H1 (cell line): ENCODE measurements around the gene DHX57. TPM values are rescaled to one million over a fixed set of nuclear protein-coding genes. Genes with fewer than 3 reads are reported as not detected.
"Not testable (repeated sequence)": the region's sequence is repeated elsewhere in the genome, so short reads cannot be mapped to it uniquely, and the experiment has no call there.

ENCODE experiments used
- CTCF ChIA-PET: fragments of 300-600 bp; sonication (Branson Sonifier 250); formaldehyde crosslinking; loops from one replicate; lab custom pipeline; 2021; ENCODE audit not compliant: partially characterized antibody; lab: Charles Lee
- POLR2A ChIA-PET: fragments of 300-600 bp; sonication (Branson Sonifier 250); formaldehyde crosslinking; loops from one replicate; lab custom pipeline; 2021; ENCODE audit warnings: inconsistent platforms; ENCODE audit not compliant: partially characterized antibody; lab: Charles Lee
- DNase-seq, 2 experiments: peaks; one replicate each; pipeline versions ENCODE4 v3.0.0 to v3.0.0-alpha.2; 2010 to 2022; ENCODE audit warnings: low spot score in 2 of 2, low read depth in 1 of 2, mixed read lengths in 1 of 2
- FAIRE-seq: peaks from 2 replicates; lab custom pipeline; 2011; peaks lifted over from hg19 to GRCh38; lab: Jason Lieb, UNC
- H2AFZ ChIP-seq: 2 replicates; pipeline ENCODE4 v1.8.1; 2012; ENCODE audit warnings: low read length, inconsistent platforms
- H2AK5ac ChIP-seq: 2 replicates; pipeline ENCODE4 v1.6.1; 2013; ENCODE audit warnings: low read depth, low read length
- H2BK120ac ChIP-seq: replicated peaks from 2 replicates; pipeline ENCODE3; 2013; ENCODE audit warnings: low read depth, low read length, inconsistent platforms
- H2BK12ac ChIP-seq: 2 replicates; pipeline ENCODE4 v1.6.1; 2013; ENCODE audit warnings: low read depth, low read length
- H2BK15ac ChIP-seq: 2 replicates; pipeline ENCODE4 v1.6.1; 2013; ENCODE audit warnings: low read length
- H2BK20ac ChIP-seq: 2 replicates; pipeline ENCODE4 v1.6.1; 2013; ENCODE audit warnings: low read length
- H2BK5ac ChIP-seq: 2 replicates; pipeline ENCODE4 v1.6.1; 2013; ENCODE audit warnings: low read depth, low read length
- H3K14ac ChIP-seq: 2 replicates; pipeline ENCODE4 v1.6.1; 2013; ENCODE audit warnings: inconsistent platforms; ENCODE audit not compliant: insufficient read length
- H3K18ac ChIP-seq: 2 replicates; pipeline ENCODE4 v1.6.1; 2013; ENCODE audit warnings: low read length; ENCODE audit errors: extremely low read depth
- H3K23ac ChIP-seq: 2 replicates; pipeline ENCODE4 v1.6.1; 2013; ENCODE audit warnings: inconsistent platforms; ENCODE audit not compliant: insufficient read length
- H3K23me2 ChIP-seq: 2 replicates; pipeline ENCODE4 v1.6.1; 2013; ENCODE audit warnings: low read depth, low read length
- H3K27ac ChIP-seq: 2 replicates; pipeline ENCODE4 v1.6.1; 2011; ENCODE audit warnings: low read depth, low read length, inconsistent platforms
- H3K27me3 ChIP-seq, 4 experiments: replicated peaks in 1 of 4; 1 replicate in 1 of 4; 2 replicates in 3 of 4; pipeline versions ENCODE4 v1.6.1 to v1.8.1; 2011 to 2013; ENCODE audit warnings: low read length in 3 of 4, mild to moderate bottlenecking in 3 of 4, inconsistent platforms in 2 of 4, mixed read lengths in 2 of 4, moderate library complexity in 1 of 4; ENCODE audit not compliant: control insufficient read depth in 3 of 4, insufficient read depth in 3 of 4; ENCODE audit errors: extremely low read depth in 1 of 4
- H3K36me3 ChIP-seq, 4 experiments: 2 replicates each; pipeline versions ENCODE4 v1.6.1 to v1.8.1; 2011 to 2013; ENCODE audit warnings: mild to moderate bottlenecking in 4 of 4, low read length in 3 of 4, moderate library complexity in 2 of 4, control low read depth in 1 of 4, inconsistent platforms in 1 of 4; ENCODE audit not compliant: insufficient read depth in 4 of 4, control insufficient read depth in 2 of 4
- H3K4ac ChIP-seq: replicated peaks from 2 replicates; pipeline ENCODE3; 2013; ENCODE audit warnings: low read length, low read depth, mixed read lengths, inconsistent platforms; ENCODE audit not compliant: insufficient read length
- H3K4me1 ChIP-seq, 4 experiments: replicated peaks in 1 of 4; 1 replicate in 1 of 4; 2 replicates in 3 of 4; pipeline versions ENCODE4 v1.6.1 to v1.8.1; 2011 to 2013; ENCODE audit warnings: low read length in 3 of 4, inconsistent platforms in 2 of 4, mixed read lengths in 1 of 4; ENCODE audit not compliant: insufficient read depth in 4 of 4, control insufficient read depth in 3 of 4
- H3K4me2 ChIP-seq, 2 experiments: 2 replicates each; pipeline versions ENCODE4 v1.6.1 to v1.8.1; 2011 to 2013; ENCODE audit warnings: low read depth in 2 of 2, low read length in 2 of 2, control low read depth in 1 of 2, inconsistent platforms in 1 of 2, mild to moderate bottlenecking in 1 of 2; ENCODE audit not compliant: insufficient read depth in 1 of 2
- H3K4me3 ChIP-seq, 4 experiments: fragments of 200-600, 300-600 bp in 1 of 4; sonication (generic), shearing (Covaris generic), sonication (Bioruptor Twin) in 1 of 4; 2 replicates each; pipeline versions ENCODE4 v1.5.1 to v1.8.1; 2011 to 2016; ENCODE audit warnings: low read length in 4 of 4, low read depth in 3 of 4, control low read depth in 2 of 4, inconsistent platforms in 2 of 4, mild to moderate bottlenecking in 2 of 4, mixed read lengths in 1 of 4, moderate library complexity in 1 of 4; ENCODE audit not compliant: insufficient read depth in 2 of 4; ENCODE audit errors: extremely low read depth in 1 of 4
- H3K56ac ChIP-seq: replicated peaks from 2 replicates; pipeline ENCODE3; 2013; ENCODE audit warnings: low read depth, mild to moderate bottlenecking, mixed read lengths, low read length, inconsistent platforms; ENCODE audit not compliant: insufficient read length
- H3K79me1 ChIP-seq: 2 replicates; pipeline ENCODE4 v1.6.1; 2013; ENCODE audit warnings: low read depth, low read length, control low read depth
- H3K79me2 ChIP-seq, 2 experiments: 2 replicates each; pipeline versions ENCODE4 v1.6.1 to v1.8.1; 2012 to 2013; ENCODE audit warnings: low read length in 2 of 2, mild to moderate bottlenecking in 2 of 2, inconsistent platforms in 1 of 2; ENCODE audit not compliant: insufficient read depth in 2 of 2, control insufficient read depth in 1 of 2
- H3K9ac ChIP-seq, 4 experiments: replicated peaks in 1 of 4; 1 replicate in 1 of 4; 2 replicates in 3 of 4; pipeline versions ENCODE4 v1.6.1 to v1.8.1; 2011 to 2013; ENCODE audit warnings: low read depth in 3 of 4, low read length in 3 of 4, control low read depth in 2 of 4, mild to moderate bottlenecking in 2 of 4, moderate library complexity in 2 of 4, inconsistent platforms in 1 of 4; ENCODE audit errors: extremely low read depth in 1 of 4
- H3K9me3 ChIP-seq, 2 experiments: 2 replicates each; pipeline versions ENCODE4 v1.6.1 to v1.8.1; 2012 to 2013; ENCODE audit warnings: mild to moderate bottlenecking in 2 of 2, moderate library complexity in 2 of 2, control low read depth in 1 of 2, inconsistent platforms in 1 of 2, low read depth in 1 of 2, low read length in 1 of 2, mixed read lengths in 1 of 2; ENCODE audit not compliant: insufficient read depth in 2 of 2
- H4K20me1 ChIP-seq, 2 experiments: replicated peaks in 1 of 2; 2 replicates each; pipeline versions ENCODE3 to v1.8.1; 2011 to 2013; ENCODE audit warnings: inconsistent platforms in 2 of 2, low read length in 2 of 2, mild to moderate bottlenecking in 1 of 2; ENCODE audit not compliant: insufficient read depth in 2 of 2, control insufficient read depth in 1 of 2
- H4K5ac ChIP-seq: 2 replicates; pipeline ENCODE4 v1.6.1; 2013; ENCODE audit warnings: low read length, low read depth, mixed read lengths, inconsistent platforms; ENCODE audit not compliant: insufficient read length
- H4K8ac ChIP-seq: 2 replicates; pipeline ENCODE4 v1.8.0; 2013; ENCODE audit warnings: mild to moderate bottlenecking, moderate library complexity, low read length, inconsistent platforms; ENCODE audit not compliant: insufficient read depth; ENCODE audit errors: extremely low read depth
- H4K91ac ChIP-seq: replicated peaks from 2 replicates; pipeline ENCODE3; 2013; ENCODE audit warnings: low read length, mixed read lengths, inconsistent platforms; ENCODE audit not compliant: insufficient read length
- WGBS, 2 experiments: shearing (Covaris generic) in 1 of 2; methylation state at CpG; one replicate each; pipeline versions ENCODE4 v1.1.6 to v1.1.7; 2013 to 2015; ENCODE audit warnings: low lambda C conversion rate in 2 of 2, mixed read lengths in 2 of 2, inconsistent platforms in 1 of 2, low coverage in 1 of 2, missing lambda C conversion rate in 1 of 2; ENCODE audit not compliant: insufficient replicate concordance in 2 of 2, insufficient coverage in 1 of 2, insufficient read length in 1 of 2; ENCODE audit errors: extremely low coverage in 1 of 2, missing lambda C conversion rate in 1 of 2; 5-methylcytosine and 5-hydroxymethylcytosine counted together
- polyA plus RNA-seq, 7 experiments: library from polyadenylated mRNA; depleted of rRNA in 3 of 7; stranded (reverse) in 5 of 7; unstranded in 2 of 7; fragments of >200 nt in 5 of 7; fragments of 200-250 nt in 2 of 7; gene quantifications; 1 replicate in 5 of 7; 2 replicates in 1 of 7; 4 replicates in 1 of 7; pipeline versions ENCODE4 v1.2.1 to v1.2.3, GENCODE V29; 2011 to 2013; ENCODE audit warnings: missing spikeins in 2 of 7, mixed read lengths in 2 of 7
- total RNA-seq: library from RNA; stranded (reverse); fragmentation: NEBNext Ultra II Directional; extraction: Animal tissue kit (Norgen Biotek cat#: 25700); gene quantifications from 2 replicates; pipeline ENCODE4 v1.2.1, GENCODE V29; 2021

Gene DHX57
- total and polyA plus RNA-seq, 2 of the 8 experiments (the other 6 are each of a cell fraction or from before 2014, with no cell fraction given), result 10.7 to 32.9 TPM

- not testable (repeated sequence) for FAIRE-seq, H4K5ac ChIP-seq, H3K9me3 ChIP-seq, H3K4me2 ChIP-seq, H4K20me1 ChIP-seq, H2BK15ac ChIP-seq, H3K4ac ChIP-seq, H2BK12ac ChIP-seq, H3K27me3 ChIP-seq, H3K14ac ChIP-seq, H3K79me1 ChIP-seq, H3K23ac ChIP-seq, H3K79me2 ChIP-seq, H3K4me3 ChIP-seq, H4K91ac ChIP-seq, DNase-seq, H3K4me1 ChIP-seq, H4K8ac ChIP-seq, H3K56ac ChIP-seq, H2BK20ac ChIP-seq, H2BK120ac ChIP-seq, H3K27ac ChIP-seq, H3K9ac ChIP-seq, H3K18ac ChIP-seq, H2BK5ac ChIP-seq, H3K23me2 ChIP-seq, H2AFZ ChIP-seq, H2AK5ac ChIP-seq
- H3K36me3 ChIP-seq, result peaks cover 0 to 12% (median 0%) of the 10 kb centered on the region in 4 experiments; a peak in 1 of 8 replicates
- WGBS, 2 experiments, result 90% methylated on average over 7 of the region's 7 CpGs; no CpG with 5 or more reads in 1 of the 2 experiments
- CTCF ChIA-PET, result interaction anchor here (0.6 kb wide), 1 partner anchor 15 kb away, joined by 5 read pairs; no protein-coding TSS in a partner anchor
- POLR2A ChIA-PET, result interaction anchor here (1.2 to 3.7 kb wide), 2 partner anchors 11 to 44 kb away, joined by 5 to 21 read pairs; partner anchors contain the start of gene SRSF7
Observed at GRCh38 chr2:38795016-38795415, 80.7 kb downstream of the DHX57 start.
